Left renal cortex interstitium (tissue), 4 donors: ENCODE data around the gene RDH12. TPM values are rescaled to one million over a fixed set of nuclear protein-coding genes. Genes with fewer than 3 reads are reported as not detected.
A peak's percentile ranks its signal among the peaks of the same experiment; 100 is the strongest.
"Not testable (repeated sequence)": the region's sequence is repeated elsewhere in the genome, so short reads cannot be mapped to it uniquely, and the experiment has no call there.

Source experiments
- DNase-seq, 4 donors: peaks; one replicate each; pipeline ENCODE4 v3.0.0-alpha.2; 2013; ENCODE audit warnings: low read depth in 4 of 4, low spot score in 2 of 4, missing footprints in 1 of 4
- polyA plus RNA-seq, 4 donors: library from polyadenylated mRNA; unstranded; fragments of 120-200 nt; gene quantifications; one replicate each; pipeline ENCODE4 v1.2.1, GENCODE V29; 2013; ENCODE audit not compliant: insufficient read length in 4 of 4

Gene RDH12
- polyA plus RNA-seq, 4 donors, result 0.46 to 1.1 (median 0.62) TPM

DNA sequence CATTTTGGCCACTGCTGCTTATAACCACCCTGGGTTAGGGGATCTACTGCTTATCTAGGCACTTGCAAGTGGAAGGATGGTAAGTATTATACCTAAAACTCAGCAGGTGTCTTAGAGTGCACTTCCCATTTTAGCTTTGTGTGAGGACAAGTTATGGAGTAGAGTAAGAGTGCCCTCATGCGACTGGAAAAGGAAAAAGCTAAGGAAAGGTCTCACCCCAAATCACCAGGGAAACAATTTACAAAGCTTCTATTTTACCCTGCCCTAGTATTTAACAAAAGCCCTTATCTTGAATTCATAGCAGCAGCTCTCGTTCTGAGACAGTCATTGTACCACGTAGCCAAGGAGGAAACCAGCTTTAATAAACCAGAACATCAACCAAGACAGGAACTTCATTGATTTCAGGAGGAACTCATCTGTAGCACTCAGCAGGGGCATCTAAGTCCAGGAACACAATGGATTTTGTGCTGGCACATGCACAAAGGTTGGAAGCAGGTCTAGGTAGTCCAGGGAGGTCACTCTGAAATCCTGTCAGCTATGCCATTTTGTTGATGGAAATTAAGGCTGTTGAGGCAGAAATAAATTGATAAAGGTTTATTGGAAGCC lies 2.9 kb downstream of the RDH12 start:
- peak in 2 of 4 donors; percentile 34 to 48 for DNase-seq

DNA sequence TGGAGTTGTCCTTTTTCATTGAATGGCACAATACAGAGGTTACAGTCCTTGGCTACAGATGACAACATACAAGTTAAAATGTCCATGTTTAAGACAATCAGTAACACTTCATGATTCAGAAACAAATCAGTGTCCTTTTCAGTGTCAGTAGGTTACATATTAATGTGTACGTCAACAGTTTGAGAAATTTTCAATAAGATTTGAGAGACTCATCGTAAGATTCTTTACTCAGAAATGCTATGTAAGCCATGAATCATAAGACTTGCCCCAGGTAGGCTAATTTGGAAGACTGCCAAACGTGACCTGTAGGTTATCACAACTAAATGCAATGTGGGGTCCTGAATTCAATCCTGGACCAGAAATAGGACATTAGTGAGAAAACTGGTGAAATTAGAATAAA lies 3.5 kb downstream of the RDH12 start:
- DNase-seq, result no peak

DNA sequence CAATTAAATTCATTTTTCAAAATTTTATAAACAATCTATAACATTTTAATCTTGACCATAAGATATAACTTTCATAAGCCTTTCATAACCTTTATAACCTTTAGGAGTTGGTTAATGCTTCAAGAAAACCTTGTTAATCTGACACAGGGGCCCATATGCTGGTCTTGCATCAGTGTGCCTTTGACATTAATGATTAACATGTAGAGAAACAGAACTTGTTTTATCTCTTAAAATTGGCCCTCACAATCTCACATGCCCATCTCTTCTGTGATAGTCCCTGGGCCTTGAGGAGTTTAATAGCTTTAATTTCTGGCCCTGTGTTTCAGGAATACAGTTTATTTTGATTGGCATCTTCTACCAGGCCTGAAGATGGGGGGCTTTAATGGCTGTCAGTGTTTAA lies 7.7 kb downstream of the RDH12 start:
- not testable (repeated sequence) for DNase-seq

DNA sequence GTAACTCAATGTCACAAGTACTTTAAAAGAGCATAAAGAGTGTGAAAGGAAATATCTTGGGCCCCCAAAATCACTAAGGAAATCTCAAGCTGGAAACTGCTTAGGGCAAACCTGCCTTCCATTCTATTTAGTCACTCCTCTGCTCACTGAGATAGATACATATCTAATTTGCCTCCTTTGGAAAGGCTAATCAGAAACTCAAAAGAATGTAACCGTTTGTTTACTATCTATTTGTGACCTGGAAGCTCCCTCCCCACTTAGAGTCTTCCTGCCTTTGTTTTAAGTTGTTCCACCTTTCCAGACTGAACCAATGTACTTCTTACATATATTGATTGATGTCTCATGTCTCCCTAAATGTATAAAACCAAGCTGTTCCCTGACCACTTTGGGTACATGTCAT lies 8.1 kb downstream of the RDH12 start:
- DNase-seq, result not testable (repeated sequence)

DNA sequence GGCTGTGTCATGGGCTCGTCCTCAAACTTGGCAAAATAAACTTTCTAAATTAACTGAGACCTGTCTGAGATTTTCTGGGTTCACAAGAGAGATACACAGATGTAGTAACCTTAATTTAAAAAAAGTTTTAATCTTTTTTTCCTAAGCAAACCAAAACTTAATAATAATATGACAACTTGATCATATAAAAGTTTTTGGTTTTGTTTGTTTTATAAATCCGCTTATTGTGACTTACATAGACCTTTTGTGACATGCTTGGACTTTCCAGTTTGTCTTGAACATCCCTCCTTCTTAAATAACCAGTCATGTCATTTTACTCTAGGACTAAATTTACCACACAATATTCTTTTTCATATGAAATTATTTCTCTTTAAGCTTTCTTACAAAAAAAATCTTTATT lies 8.5 kb downstream of the RDH12 start:
- no peak for DNase-seq

DNA sequence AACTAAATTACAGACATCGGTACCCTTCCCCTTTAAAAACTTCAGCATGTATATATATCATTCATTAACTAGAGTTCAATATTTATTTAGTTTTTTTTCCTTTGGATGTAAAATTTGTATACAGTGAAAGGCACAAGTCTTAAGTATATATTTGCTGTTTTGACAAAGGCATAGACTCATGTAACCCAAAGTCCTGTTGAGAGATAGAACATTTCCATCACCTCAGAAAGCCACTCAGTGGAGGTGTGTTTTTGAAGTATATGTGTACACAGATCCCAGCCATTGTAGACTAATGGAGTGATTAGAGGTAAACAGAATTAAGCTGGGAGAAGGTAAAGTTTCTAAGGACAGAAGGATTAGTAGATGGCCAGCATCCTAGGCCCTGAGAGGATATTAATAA lies 15.4 kb downstream of the RDH12 start:
- DNase-seq, result no peak

DNA sequence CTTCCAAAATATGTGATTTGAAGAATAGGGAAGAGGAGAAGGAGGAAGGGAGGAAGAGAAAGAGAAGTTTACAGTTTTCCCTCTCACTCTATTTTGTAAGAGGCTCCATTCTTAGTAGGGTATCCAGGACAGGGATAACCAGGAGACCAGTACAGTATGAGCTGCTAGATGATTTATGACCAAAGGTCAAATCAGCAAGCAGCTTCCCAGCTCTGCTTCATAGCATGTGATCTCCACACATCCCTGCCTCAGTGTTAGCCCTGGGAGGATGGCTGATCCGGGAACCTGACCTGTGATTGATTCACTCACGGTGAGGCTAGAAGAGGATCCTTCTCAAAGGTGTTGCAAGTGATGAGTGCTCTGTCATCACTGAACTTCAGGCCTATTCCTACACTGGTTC lies 16.6 kb downstream of the RDH12 start:
- DNase-seq, result no peak

DNA sequence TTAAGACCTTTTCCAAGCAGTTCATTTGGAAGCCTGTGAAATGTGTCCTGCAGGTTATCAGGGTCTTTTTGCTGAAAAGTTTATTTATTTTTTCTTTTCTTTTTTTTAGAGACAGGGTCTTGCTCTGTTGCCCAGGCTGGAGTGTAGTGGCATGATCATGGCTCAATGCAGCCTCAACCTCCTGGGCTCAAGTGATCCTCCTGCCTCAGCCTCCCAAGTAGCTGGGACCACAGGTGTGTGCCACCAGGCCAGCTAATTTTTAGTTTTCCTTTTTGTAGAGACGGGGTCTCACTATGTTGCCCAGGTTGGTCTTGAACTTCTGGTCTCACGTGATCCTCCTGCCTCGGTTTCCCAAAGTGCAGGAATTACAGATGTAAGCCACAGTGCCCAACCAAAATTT lies 17.7 kb downstream of the RDH12 start:
- DNase-seq, result not testable (repeated sequence)

DNA sequence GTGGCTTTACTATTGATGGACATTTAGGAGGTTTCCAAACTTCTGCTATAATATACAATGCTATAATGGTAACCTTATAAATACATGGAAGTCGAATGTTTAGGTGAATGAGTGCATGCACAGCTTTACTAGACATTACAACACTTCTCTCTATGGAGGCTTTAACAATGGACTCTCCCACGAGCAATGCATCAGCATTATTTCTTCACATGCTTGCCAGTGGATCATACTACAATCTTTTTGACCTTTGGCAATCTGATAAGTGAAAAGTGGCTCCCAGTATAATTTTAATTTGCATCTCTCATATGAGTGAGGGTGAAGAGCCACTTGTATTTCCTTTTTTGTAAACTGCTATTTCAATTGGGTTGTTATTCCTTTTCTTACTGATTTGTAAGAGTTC lies 18.2 kb downstream of the RDH12 start:
- no peak for DNase-seq

DNA sequence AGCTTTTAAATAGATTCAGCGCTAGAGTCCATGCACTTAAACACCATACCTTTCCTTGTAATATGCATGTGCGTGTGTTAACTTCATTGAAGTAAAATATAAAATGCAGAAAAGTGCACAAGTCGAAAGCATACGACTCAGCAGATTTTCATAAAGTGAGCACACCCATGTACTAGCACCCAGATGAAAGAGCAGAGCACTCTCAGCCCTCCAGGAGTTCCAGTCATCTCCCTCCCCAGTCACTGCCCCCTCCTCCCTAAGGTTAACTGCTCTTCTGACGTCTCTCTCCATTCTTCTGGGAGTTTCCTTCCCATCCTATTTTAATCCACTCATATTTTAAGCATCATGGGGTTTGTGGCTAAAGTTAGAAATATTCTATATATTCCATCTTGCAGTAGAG lies 20.2 kb downstream of the RDH12 start:
- DNase-seq, result no peak

DNA sequence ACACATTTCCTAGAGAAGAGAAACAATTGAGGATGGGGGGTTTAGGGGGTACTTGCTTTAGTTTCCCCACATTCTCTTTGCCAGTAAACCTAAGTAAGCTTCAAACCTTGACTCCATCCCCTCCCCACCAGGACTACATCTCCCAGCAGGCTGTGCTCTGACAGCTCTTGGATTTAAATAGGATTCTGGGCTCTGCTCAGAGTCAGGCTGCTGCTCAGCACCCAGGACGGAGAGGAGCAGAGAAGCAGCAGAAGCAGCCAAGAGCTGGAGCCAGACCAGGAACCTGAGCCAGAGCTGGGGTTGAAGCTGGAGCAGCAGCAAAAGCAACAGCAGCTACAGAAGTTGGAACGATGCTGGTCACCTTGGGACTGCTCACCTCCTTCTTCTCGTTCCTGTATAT lies 20.6 kb downstream of the RDH12 start:
- DNase-seq, result no peak

DNA sequence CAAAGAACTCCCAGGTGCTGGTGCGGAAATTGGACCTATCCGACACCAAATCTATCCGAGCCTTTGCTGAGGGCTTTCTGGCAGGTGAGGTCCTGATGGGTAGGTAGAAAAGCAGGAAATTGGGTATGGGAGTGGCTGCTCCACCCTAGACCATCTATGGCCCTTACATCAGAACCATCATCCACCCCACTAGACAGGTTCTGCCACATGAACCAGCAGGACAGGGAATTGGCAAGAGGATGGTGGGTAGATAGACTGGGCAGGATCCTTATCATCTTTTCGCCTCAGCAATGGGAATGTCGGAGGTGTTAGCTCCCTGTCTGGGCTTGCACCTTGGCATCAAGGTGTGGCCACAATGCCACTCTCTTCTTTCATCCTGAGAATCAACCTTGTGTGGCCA lies 23.5 kb downstream of the RDH12 start:
- DNase-seq, result no peak

DNA sequence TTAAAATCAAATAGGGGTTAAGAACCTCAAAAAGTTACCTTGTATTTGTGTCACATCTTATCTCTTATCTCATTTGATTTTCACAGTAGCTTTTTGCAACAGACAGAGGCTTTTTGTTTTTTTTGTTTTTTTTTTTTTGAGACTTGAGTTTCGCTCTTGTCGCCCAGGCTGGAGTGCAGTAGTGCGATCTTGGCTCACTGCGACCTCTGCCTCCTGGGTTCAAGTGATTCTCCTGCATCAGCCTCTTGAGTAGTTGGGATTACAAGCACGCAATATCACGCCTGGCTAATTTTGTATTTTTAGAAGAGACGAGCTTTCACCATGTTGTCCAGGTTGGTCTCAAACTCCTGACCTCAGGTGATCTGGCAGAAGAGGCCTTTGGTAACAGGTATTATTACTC lies 25.7 kb downstream of the RDH12 start:
- no peak for DNase-seq

DNA sequence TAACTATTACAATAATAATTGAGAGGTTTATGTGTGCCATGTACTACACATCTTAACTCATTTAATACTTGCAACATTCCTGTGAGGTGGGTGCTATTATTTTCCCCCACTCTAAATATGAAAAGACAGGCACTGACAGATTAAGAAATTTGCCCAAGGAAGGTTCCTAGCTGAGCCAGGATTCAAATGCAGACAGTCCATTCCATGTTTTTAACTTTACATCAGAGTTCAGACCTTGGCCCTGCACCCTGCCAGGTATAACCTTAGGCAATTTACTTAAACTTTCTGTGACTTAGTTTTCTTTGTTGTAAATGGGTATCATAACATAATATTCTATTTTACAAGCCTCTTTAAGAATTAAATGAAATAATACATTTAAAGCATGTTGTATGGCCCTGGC lies 26.6 kb downstream of the RDH12 start:
- no peak for DNase-seq

DNA sequence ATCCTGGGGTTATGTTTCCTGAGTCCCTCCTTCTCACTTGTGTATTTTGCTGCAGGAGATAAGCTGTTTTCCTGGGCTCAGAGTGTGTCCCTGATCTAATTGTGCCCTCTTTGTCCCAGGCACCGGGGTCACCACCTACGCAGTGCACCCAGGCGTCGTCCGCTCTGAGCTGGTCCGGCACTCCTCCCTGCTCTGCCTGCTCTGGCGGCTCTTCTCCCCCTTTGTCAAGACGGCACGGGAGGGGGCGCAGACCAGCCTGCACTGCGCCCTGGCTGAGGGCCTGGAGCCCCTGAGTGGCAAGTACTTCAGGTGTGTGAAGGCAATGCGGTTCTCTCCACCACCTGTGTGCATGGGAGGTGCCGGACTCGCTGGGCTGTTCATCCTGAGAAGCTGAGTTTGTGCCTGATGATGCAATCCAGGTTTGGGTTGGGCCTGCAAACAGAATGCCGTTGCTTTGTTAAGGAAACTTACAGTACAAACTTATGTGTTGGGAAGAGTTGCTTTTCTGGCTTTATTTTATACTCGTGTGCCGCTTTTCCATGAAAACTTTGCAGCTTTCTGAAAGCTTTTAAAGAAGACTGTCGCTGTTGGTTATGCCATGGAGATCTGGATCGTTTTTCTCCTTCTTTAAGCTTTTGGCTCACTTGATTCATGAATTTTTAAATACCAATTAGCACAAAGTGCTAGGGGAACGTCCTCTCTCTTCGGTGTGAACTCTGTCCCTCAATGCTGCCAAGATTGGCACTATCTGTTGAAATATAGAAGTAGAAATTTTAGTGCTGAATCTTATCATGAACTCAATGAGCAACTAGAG lies 27.6 kb downstream of the RDH12 start:
- DNase-seq, result no peak

DNA sequence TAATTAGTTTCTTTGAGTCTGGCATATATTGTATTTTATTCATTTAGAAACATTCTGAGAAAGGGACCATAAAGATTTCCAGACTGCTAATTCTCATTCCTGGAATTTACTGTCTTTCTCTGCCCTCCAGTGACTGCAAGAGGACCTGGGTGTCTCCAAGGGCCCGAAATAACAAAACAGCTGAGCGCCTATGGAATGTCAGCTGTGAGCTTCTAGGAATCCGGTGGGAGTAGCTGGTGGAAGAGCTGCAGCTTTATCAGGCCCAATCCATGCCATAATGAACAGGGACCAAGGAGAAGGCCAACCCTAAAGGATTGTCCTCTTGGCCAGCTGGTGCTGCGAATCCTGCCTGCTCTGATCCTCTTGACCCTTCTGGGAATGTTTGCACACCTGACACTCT lies 31.9 kb downstream of the RDH12 start:
- peak in 2 of 4 donors; percentile 18 to 24 for DNase-seq

DNA sequence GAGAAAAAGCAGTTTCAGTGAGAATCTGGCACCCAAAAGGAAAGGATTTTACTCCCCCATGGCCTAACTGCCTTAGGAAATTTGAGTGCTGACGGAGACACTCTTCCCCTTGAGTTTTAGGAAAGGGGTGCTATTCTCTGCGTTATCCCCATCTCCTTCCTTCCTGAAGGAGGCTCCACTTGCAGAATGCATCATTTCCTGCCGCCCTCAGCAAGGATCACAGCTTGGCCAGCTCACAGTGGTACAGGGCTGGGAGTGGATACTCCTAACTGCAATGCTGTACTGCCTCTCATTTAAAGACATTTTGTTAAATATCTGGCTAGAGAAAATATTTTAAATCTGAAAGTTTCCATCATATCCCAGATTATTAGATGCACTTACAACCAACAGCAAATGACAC lies 33.0 kb downstream of the RDH12 start:
- DNase-seq, result no peak

DNA sequence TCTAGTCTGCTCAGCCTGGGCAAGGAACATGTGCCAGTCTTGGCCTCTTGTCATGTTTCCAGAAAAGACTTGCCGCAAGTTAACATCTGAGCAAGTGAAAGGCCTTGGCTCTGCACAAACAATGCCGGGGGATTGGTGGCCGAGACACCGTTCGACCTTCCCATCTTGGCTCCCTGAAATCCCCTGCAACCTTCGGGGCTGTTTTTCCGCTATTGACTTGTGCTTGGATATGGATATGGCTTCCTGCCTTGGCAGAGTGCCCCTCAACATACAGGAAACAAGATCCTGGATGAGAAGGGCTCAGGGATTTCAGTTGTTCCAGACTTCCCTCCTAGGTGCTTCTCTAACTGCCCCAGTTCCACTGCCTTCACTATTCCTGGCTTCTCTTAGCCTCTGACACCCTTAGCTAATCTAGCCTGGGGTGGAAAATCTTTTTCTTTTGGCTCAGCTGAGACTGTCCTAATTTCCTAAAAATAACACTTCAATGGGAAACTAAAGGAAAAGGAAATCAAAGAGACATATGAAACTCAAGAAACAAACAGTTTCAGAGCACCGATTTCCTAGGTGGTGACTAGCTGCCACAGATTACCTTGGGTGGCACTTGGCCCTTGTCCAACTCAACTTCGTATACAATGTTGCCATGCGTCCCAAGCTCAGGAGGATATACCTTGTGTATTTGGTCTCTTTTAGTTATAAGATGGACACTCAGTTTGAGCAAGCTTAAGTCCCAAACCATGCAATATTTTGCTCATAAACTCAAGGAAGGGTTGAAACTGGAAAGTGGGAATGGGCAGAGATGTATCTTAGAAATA lies 33.9 kb downstream of the RDH12 start:
- DNase-seq, result no peak

DNA sequence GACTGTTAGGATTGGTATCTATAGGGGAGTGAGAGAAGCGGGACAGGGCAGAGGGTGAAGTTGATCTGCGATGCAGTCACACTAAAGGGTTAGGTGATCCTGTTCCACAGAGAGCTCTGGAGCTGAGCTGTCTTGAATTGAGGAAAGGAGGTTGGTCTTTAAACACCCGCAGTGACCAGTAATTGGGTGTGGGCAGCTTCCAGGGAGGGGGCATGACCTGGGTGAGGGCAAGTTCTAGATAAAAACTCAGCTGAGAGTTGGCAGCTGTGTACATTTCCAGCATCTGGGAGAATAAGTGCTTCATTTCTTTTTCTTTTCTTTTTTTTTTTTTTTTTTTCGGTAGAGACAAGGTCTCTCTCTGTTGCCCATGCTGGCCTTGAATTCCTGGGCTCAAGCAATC lies 35.1 kb downstream of the RDH12 start:
- DNase-seq, result no peak

DNA sequence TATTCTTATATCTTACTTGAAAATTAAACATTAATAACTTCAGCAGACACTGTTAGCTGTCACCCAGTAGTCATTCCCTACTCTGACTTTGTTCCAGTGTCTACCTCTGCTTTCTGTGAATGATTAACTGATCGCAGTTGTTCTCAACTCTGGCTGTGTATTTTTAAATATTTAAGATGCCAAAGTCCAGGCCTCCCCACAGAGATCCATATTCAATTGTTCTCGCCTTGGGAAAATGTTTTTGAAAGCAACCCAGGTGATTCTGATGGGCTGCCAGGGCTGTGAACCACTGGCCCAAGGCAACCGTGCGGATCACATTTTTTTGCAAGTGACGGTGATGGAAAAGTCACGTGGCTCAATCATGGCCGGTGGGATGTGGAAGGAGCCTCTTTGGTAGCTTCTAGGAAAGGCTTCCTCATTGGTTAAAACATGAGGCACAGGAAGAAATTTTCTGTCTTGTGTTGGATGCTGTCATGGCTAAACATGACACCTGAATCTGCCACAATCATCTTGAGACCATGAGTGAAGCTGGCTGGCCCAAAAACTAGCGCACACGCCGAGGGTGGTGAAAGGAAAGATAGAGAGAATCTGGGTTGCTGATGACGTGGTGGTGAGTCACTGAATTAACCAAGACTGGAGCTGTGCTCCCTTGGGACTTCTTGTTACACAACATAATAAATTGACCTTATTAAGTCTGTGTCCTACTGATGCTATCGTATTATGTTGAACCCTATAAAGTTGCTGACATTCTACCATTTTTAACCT lies 37.2 kb downstream of the RDH12 start:
- DNase-seq, result no peak

DNA sequence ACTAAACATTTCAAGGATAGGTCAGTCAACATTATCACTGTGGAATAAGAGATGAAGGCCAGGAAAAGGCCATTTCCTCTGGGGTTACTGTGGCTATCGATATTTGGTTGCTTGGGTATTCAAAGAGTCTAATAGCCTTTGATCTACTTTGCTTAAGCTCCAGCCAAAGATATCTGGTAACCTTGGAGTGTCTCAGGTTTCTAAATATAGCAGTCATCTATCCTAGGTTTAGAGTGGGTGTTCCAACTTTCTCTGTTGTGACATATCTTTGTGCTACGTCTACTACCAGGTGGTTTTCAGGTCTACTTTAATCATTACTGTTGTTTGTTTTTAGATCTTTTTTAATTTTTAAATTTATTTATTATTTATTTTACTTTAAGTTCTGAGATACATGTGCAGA lies 42.4 kb downstream of the RDH12 start:
- no peak for DNase-seq
